Mucosa of descending colon (tissue), 3 donors: ENCODE measurements around the gene TTC9. TPM values are rescaled to one million over a fixed set of nuclear protein-coding genes. Genes with fewer than 3 reads are reported as not detected.

ENCODE experiments used
- ATAC-seq: fragments of 200-7000 bp; cut with Tn5 transposase; one replicate; pipeline ENCODE4 v1.9.1; 2020; ENCODE audit warnings: mild to moderate bottlenecking, moderate library complexity
- DNase-seq, 3 donors: peaks; one replicate each; pipeline ENCODE4 v3.0.0-alpha.2; 2020
- H3K36me3 ChIP-seq: fragments of 200-600 bp; one replicate; pipeline ENCODE4 v1.8.0; 2021; ENCODE audit warnings: low read depth, mild to moderate bottlenecking
- H3K4me1 ChIP-seq: fragments of 200-600 bp; one replicate; pipeline ENCODE4 v1.8.0; 2021; ENCODE audit warnings: low read depth, mild to moderate bottlenecking
- H3K4me3 ChIP-seq: fragments of 200-600 bp; one replicate; pipeline ENCODE4 v1.8.0; 2021; ENCODE audit warnings: mild to moderate bottlenecking
- H3K9me3 ChIP-seq: fragments of 200-600 bp; one replicate; pipeline ENCODE4 v1.8.0; 2021; ENCODE audit warnings: mild to moderate bottlenecking
- CTCF ChIP-seq: fragments of 200-600 bp; IDR thresholded peaks from one replicate; pipeline ENCODE4 v1.8.0; 2022; ENCODE audit warnings: antibody characterized with exemption, mild to moderate bottlenecking
- intact Hi-C, 2 donors: fragments of 100-400 bp; cut with DNase I in 1 of 2; cut with micrococcal nuclease in 1 of 2; formaldehyde crosslinking; loops; one replicate each; pipeline versions ENCODE4 v1.11.0 to v1.11.1; 2022; cut with DNase I, micrococcal nuclease
- total RNA-seq, 3 donors: library from RNA; stranded (reverse); fragmentation: NEBNext Ultra II Directional in 2 of 3; extraction: Animal tissue kit (Norgen Biotek cat#: 25700) in 2 of 3; gene quantifications; one replicate each; pipeline versions ENCODE4 v1.2.1 to v1.2.4, GENCODE V29; 2021 to 2023
- donor health status: DM: no; HTN: no; CAD: no; lungs with moderate emphysema.
- donor health status: DM: no; HTN: no; CAD: no.
- donor health status: DM: no; HTN: yes; CAD: no.

Gene TTC9
- total RNA-seq, 3 donors from 2014 or later: 0.20 to 0.63 (median 0.54) TPM

- DNase-seq (no peak), ATAC-seq (no peak)
- no peak for TF ChIP-seq CTCF
- Histone ChIP-seq H3K9me3 (no peaks in the 10 kb centered on the region), H3K4me1 (no peaks in the 10 kb centered on the region), H3K36me3 (no peaks in the 10 kb centered on the region), H3K4me3 (no peak overlapping the region)
- intact Hi-C loops: loop anchor here in 1 of 2 donors (5.0 kb wide), 1 partner anchor 89 kb away; no protein-coding TSS in a partner anchor
These were observed 69.7 kb downstream of the TTC9 start for GRCh38 chr14:70711451-70711850.

- intact Hi-C loops: loop anchor here in 1 of 2 donors (5.0 kb wide), 1 partner anchor 91 kb away; no protein-coding TSS in a partner anchor
- H3K9me3 ChIP-seq: no peaks in the 10 kb centered on the region
- H3K4me3 ChIP-seq: no peak overlapping the region
- H3K36me3 ChIP-seq: no peaks in the 10 kb centered on the region
- H3K4me1 ChIP-seq: no peaks in the 10 kb centered on the region
- ATAC-seq (no peak), DNase-seq (no peak)
- no peak for TF ChIP-seq CTCF
These were observed 71.4 kb downstream of the TTC9 start for GRCh38 chr14:70713096-70713495.

- ATAC-seq: no peak
- no peak for TF ChIP-seq CTCF
- intact Hi-C loops: loop anchor here in 1 of 2 donors (5.0 kb wide), 1 partner anchor 91 kb away; no protein-coding TSS in a partner anchor
- no peak overlapping the region for H3K4me3 ChIP-seq
- no peaks in the 10 kb centered on the region for H3K9me3 ChIP-seq
- no peaks in the 10 kb centered on the region for H3K4me1 ChIP-seq
- no peak for DNase-seq
- no peaks in the 10 kb centered on the region for H3K36me3 ChIP-seq
These were observed 71.8 kb downstream of the TTC9 start for GRCh38 chr14:70713511-70713916.

- intact Hi-C loops: loop anchor here in 1 of 2 donors (5.0 kb wide), 1 partner anchor 92 kb away; no protein-coding TSS in a partner anchor
- ATAC-seq (no peak), DNase-seq (peak in 1 of 3 donors; percentile 78)
- Histone ChIP-seq H3K4me1 (no peaks in the 10 kb centered on the region), H3K36me3 (no peaks in the 10 kb centered on the region), H3K4me3 (no peak overlapping the region), H3K9me3 (no peaks in the 10 kb centered on the region)
- TF ChIP-seq CTCF: peak; percentile 28
These were observed 72.4 kb downstream of the TTC9 start for GRCh38 chr14:70714055-70714550.

- DNase-seq: no peak
- TF ChIP-seq CTCF: no peak
- ATAC-seq: no peak
- Histone ChIP-seq H3K9me3 (no peaks in the 10 kb centered on the region), H3K36me3 (no peaks in the 10 kb centered on the region), H3K4me3 (no peak overlapping the region), H3K4me1 (no peaks in the 10 kb centered on the region)
- intact Hi-C loops: no loop called here
These were observed 74.8 kb downstream of the TTC9 start for GRCh38 chr14:70716483-70716882.

- no peaks in the 10 kb centered on the region for H3K9me3 ChIP-seq
- DNase-seq (no peak), ATAC-seq (peak; percentile 87)
- H3K4me1 ChIP-seq: no peaks in the 10 kb centered on the region
- no peak for TF ChIP-seq CTCF
- intact Hi-C loops: no loop called here
- no peaks in the 10 kb centered on the region for H3K36me3 ChIP-seq
- no peak overlapping the region for H3K4me3 ChIP-seq
These were observed 75.2 kb downstream of the TTC9 start for GRCh38 chr14:70716958-70717357.
